Measurements from ENCODE around the gene BMPR1B.

- TF ChIP-seq CTCF (IDR thresholded peaks at IDR 0.05): no peak
- no peak for TF ChIP-seq EP300 (IDR thresholded peaks at IDR 0.05)
- no peak for TF ChIP-seq POLR2A (IDR thresholded peaks at IDR 0.05)
These were observed 412.4 kb downstream of the BMPR1B start for GRCh38 chr4:95170176-95170575.

Data from ovary (tissue), 3 donors.